Suprapubic skin (tissue), 4 donors: ENCODE data around the gene PPIB. TPM values are rescaled to one million over a fixed set of nuclear protein-coding genes. Genes with fewer than 3 reads are reported as not detected.
"Not testable (repeated sequence)": the region's sequence is repeated elsewhere in the genome, so short reads cannot be mapped to it uniquely, and the experiment has no call there.

Source experiments
- DNase-seq, 2 donors: peaks; one replicate each; pipeline ENCODE4 v3.0.0-alpha.2; 2019; ENCODE audit warnings: low spot score in 2 of 2
- H3K27ac ChIP-seq: fragments of 200-600 bp; sonication (generic); one replicate; pipeline ENCODE4 v1.5.1; 2019
- H3K27me3 ChIP-seq: fragments of 200-600 bp; sonication (generic); one replicate; pipeline ENCODE4 v1.5.1; 2019
- H3K36me3 ChIP-seq: fragments of 200-600 bp; sonication (generic); one replicate; pipeline ENCODE4 v1.5.1; 2019
- H3K4me1 ChIP-seq: fragments of 200-600 bp; sonication (generic); one replicate; pipeline ENCODE4 v1.5.1; 2019
- H3K4me3 ChIP-seq: fragments of 200-600 bp; sonication (generic); one replicate; pipeline ENCODE4 v1.5.1; 2019; ENCODE audit warnings: mild to moderate bottlenecking
- H3K9me3 ChIP-seq: fragments of 200-600 bp; sonication (generic); one replicate; pipeline ENCODE4 v1.5.1; 2019
- EP300 ChIP-seq: sonication (generic); formaldehyde crosslinking; IDR thresholded peaks from one replicate; pipeline ENCODE4 v1.6.1; 2017; ENCODE audit warnings: antibody characterized with exemption
- POLR2A ChIP-seq, 2 donors: fragments of 450-650 bp; IDR thresholded peaks; one replicate each; pipeline ENCODE4 v1.6.1; 2017; ENCODE audit warnings: antibody characterized with exemption in 2 of 2, mild to moderate bottlenecking in 2 of 2, moderate library complexity in 2 of 2
- POLR2AphosphoS5 ChIP-seq, 3 donors: sonication (generic); formaldehyde crosslinking; IDR thresholded peaks; one replicate each; pipeline ENCODE4 v1.6.1; 2017; ENCODE audit warnings: antibody characterized with exemption in 3 of 3
- WGBS: methylation state at CpG from one replicate; pipeline ENCODE4 v1.1.5; 2018; 5-methylcytosine and 5-hydroxymethylcytosine counted together
- total RNA-seq, 4 donors: library from RNA; depleted of rRNA; stranded (reverse); fragments of >200 nt; gene quantifications; one replicate each; pipeline ENCODE4 v1.1.0, GENCODE V29; 2016
- TF ChIP-seq, protein P1 (sequence below), 2 donors: fragments of 200-600 bp in 1 of 2; fragments of 450-650 bp in 1 of 2; sonication (generic) in 1 of 2; IDR thresholded peaks; one replicate each; pipeline ENCODE4 v1.5.1; 2016 to 2019; ENCODE audit warnings: antibody characterized with exemption in 2 of 2, mild to moderate bottlenecking in 1 of 2, moderate library complexity in 1 of 2

The PPIB gene
- total RNA-seq, 4 donors from 2014 or later = 124 to 248 (median 180) TPM

DNA sequence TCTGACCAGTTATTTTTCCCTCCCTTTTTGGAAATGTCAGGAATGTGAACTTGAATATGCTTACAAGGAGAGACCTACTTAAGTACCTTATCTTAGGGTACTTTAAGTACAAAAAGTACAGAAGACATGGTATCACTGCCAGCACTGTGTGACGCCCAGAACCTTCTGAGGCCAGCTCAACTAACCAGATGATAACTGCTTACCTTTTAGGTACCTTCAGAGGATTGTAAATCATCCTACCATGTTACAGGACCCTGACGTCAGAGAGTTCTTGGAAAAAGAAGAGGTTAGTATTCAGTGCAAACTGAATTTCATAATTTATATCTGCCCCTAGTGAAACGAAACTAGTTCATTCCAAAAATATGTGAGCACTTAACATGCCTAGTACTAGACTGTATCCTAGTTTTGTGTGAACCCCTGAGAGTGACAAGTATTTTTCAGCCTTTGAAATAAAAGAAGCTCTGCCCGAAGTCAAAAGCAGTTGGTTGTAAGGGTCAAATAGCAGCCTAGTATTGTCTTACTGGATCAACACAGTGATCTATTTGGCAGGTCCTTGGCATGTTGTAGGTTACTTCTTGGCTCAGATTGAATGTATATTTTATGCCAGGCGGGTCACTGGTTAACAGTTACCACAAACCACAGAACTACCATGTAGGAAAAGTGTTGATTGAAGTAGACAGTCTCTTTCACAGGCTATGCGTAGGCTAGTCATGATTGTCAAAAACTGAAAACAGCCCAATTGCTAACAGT lies 35.1 kb downstream of the PPIB start:
- 83% methylated on average over 6 of the region's 6 CpGs for WGBS
- DNase-seq = no peak
- Histone ChIP-seq H3K27ac (no peak overlapping the region), H3K4me1 (no peaks in the 10 kb centered on the region), H3K4me3 (no peak overlapping the region), H3K27me3 (no peaks in the 10 kb centered on the region), H3K36me3 (peaks cover 96% of the 10 kb centered on the region), H3K9me3 (no peaks in the 10 kb centered on the region)
- TF ChIP-seq EP300 = no peak
- no peak for TF ChIP-seq POLR2AphosphoS5 (IDR thresholded peaks at IDR 0.05)
- TF ChIP-seq, protein P1, sequence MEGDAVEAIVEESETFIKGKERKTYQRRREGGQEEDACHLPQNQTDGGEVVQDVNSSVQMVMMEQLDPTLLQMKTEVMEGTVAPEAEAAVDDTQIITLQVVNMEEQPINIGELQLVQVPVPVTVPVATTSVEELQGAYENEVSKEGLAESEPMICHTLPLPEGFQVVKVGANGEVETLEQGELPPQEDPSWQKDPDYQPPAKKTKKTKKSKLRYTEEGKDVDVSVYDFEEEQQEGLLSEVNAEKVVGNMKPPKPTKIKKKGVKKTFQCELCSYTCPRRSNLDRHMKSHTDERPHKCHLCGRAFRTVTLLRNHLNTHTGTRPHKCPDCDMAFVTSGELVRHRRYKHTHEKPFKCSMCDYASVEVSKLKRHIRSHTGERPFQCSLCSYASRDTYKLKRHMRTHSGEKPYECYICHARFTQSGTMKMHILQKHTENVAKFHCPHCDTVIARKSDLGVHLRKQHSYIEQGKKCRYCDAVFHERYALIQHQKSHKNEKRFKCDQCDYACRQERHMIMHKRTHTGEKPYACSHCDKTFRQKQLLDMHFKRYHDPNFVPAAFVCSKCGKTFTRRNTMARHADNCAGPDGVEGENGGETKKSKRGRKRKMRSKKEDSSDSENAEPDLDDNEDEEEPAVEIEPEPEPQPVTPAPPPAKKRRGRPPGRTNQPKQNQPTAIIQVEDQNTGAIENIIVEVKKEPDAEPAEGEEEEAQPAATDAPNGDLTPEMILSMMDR (IDR thresholded peaks at IDR 0.05) = no peak
- TF ChIP-seq POLR2A (IDR thresholded peaks at IDR 0.05) = no peak

DNA sequence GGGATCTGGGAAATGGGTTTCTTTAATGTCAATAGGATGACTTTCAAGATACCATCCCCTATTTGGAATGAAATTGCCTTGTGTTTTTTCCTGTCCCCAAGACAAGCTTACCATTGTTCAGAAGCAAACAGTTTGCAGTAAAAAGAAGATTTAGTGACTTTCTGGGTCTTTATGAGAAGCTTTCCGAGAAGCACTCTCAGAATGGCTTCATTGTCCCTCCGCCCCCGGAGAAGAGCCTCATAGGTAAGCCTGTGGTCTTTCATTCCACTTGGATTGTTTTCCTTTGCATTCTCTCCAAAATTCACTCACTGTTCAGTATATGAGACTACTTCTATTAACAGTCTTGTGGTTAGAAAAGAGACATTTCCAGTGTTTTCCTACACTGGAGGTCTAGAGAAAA lies 36.8 kb downstream of the PPIB start:
- H3K36me3 ChIP-seq = peaks cover 95% of the 10 kb centered on the region
- 58% methylated on average over 3 of the region's 3 CpGs for WGBS
- no peak for TF ChIP-seq POLR2A (IDR thresholded peaks at IDR 0.05)
- TF ChIP-seq EP300 = no peak
- TF ChIP-seq, protein P1 (IDR thresholded peaks at IDR 0.05) = no peak
- TF ChIP-seq POLR2AphosphoS5 (IDR thresholded peaks at IDR 0.05) = no peak

DNA sequence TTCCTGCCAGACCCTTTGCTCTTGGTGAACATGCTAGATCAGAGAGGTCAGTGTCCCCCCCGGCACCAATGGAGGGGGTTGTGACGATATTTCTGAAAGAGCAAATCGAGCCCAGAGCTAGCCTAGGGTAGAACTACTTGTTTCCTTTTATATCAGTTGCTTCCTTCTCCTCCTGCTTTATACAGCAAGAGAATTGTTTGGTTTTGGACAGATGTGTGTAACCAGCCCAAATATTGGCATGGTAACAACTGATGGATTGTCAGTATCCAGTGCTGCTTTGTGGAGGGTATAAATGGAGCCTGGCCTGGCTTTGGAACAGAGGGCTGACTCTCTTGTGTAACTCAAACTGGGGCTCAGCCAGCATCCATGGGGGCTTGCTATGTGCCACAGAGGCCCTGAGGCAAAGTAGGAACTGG lies 39.9 kb downstream of the PPIB start:
- no peak for TF ChIP-seq EP300
- TF ChIP-seq POLR2AphosphoS5 (IDR thresholded peaks at IDR 0.05) = no peak
- TF ChIP-seq, protein P1 (IDR thresholded peaks at IDR 0.05) = no peak
- no peak for TF ChIP-seq POLR2A (IDR thresholded peaks at IDR 0.05)
- no peaks in the 10 kb centered on the region for H3K9me3 ChIP-seq
- no peak overlapping the region for H3K4me3 ChIP-seq
- H3K27ac ChIP-seq = no peak overlapping the region
- DNase-seq = no peak
- peaks cover 93% of the 10 kb centered on the region for H3K36me3 ChIP-seq
- 85% methylated on average over 3 of the region's 3 CpGs for WGBS
- H3K4me1 ChIP-seq = no peaks in the 10 kb centered on the region
- no peaks in the 10 kb centered on the region for H3K27me3 ChIP-seq

More for the DNA sequence above, 36.8 kb downstream of the PPIB start:
- H3K4me3 ChIP-seq = no peak overlapping the region
- DNase-seq = no peak
- H3K27me3 ChIP-seq = no peaks in the 10 kb centered on the region
- H3K27ac ChIP-seq = no peak overlapping the region
- H3K9me3 ChIP-seq = no peaks in the 10 kb centered on the region
- H3K4me1 ChIP-seq = no peaks in the 10 kb centered on the region

DNA sequence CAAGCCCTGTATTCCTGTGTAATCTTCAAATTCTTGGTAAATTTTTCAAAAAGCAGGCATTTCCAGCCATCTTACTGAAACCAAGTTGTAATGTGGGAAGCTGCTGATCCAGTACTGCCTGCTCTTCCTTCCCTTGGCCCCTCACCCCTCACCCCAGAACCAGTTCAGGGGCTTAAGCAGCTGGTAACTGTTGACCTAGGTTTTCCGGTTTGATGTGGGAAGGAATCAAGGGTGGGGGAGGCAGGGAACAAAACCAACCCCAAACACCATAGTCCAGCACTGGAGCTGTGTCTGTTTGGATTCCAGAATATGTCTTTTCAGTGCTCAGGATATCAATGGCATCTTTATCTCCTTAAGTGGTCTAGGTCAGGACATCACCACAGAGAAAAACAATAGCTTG lies 40.4 kb downstream of the PPIB start:
- Histone ChIP-seq H3K27ac (no peak overlapping the region), H3K9me3 (no peaks in the 10 kb centered on the region), H3K36me3 (peaks cover 93% of the 10 kb centered on the region), H3K27me3 (no peaks in the 10 kb centered on the region), H3K4me3 (no peak overlapping the region), H3K4me1 (no peaks in the 10 kb centered on the region)
- 62% methylated on average over 1 of the region's 1 CpG for WGBS
- TF ChIP-seq EP300 (no peak), POLR2A (IDR thresholded peaks at IDR 0.05) (no peak), POLR2AphosphoS5 (IDR thresholded peaks at IDR 0.05) (no peak)
- TF ChIP-seq, protein P1 (IDR thresholded peaks at IDR 0.05) = no peak
- no peak for DNase-seq

DNA sequence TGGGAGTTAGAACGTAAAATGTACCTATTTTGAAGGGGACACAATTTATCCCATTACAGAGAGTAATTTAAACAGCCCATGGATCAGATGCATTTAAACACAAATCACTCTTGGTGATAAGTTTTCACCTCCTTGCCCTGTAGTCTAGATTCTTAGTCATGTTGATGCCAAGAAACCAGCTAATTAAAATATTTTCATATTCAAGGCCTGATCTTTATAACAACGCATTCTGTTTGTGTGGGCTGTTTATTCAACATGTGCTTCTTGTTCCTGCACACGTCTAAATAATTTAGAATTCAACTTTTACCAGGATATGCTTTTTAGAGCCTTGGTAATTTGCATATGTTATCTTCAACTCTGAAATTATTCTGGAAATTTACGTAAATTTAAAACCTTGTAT lies 41.2 kb downstream of the PPIB start:
- H3K36me3 ChIP-seq = peaks cover 93% of the 10 kb centered on the region
- H3K27me3 ChIP-seq = no peaks in the 10 kb centered on the region

DNA sequence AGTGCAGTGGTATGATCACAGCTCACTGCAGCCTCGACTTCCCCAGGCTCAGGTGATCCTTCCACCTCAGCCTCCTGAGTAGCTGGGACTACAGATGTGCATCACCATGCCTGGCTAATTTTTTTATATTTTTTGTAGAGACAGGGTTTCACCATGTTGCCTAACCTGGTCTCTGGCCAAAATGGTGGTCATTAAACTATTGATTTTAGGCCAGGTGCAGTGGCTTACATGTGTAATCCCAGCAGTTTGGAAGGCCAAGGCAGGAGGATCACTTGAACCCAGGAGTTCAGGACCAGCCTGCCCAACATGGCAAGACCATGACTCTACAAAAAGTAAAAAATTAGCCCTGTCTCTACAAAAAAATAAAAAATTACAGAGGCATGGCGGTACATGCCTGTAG lies 42.5 kb downstream of the PPIB start:
- H3K4me1 ChIP-seq, DNase-seq, H3K9me3 ChIP-seq, H3K27ac ChIP-seq, H3K4me3 ChIP-seq, H3K27me3 ChIP-seq: not testable (repeated sequence)
- WGBS = 100% methylated on average over 2 of the region's 2 CpGs
- peaks cover 95% of the 10 kb centered on the region for H3K36me3 ChIP-seq

More for the DNA sequence above, 41.2 kb downstream of the PPIB start:
- TF ChIP-seq POLR2A (IDR thresholded peaks at IDR 0.05) (no peak), POLR2AphosphoS5 (IDR thresholded peaks at IDR 0.05) (no peak), EP300 (no peak)
- TF ChIP-seq, protein P1 (IDR thresholded peaks at IDR 0.05) = no peak
- no peak overlapping the region for H3K27ac ChIP-seq
- 86% methylated on average over 4 of the region's 4 CpGs for WGBS
- DNase-seq = no peak
- no peaks in the 10 kb centered on the region for H3K4me1 ChIP-seq
- H3K9me3 ChIP-seq = no peaks in the 10 kb centered on the region
- no peak overlapping the region for H3K4me3 ChIP-seq
